PFSK-1 (cell line): ENCODE data around the gene MRTO4.
"Not testable (repeated sequence)": the region's sequence is repeated elsewhere in the genome, so short reads cannot be mapped to it uniquely, and the experiment has no call there.

ENCODE experiments used
- FOXP2 ChIP-seq: optimal IDR thresholded peaks from 2 replicates; pipeline ENCODE3; 2011; ENCODE audit warnings: borderline replicate concordance, control low read depth, inconsistent platforms; ENCODE audit not compliant: insufficient read depth; ENCODE audit errors: extremely low read length, extremely low read depth
- POLR2AphosphoS5 ChIP-seq: IDR thresholded peaks from 2 replicates; pipeline ENCODE4 v1.6.1; 2012; ENCODE audit warnings: low read depth, mild to moderate bottlenecking, control low read depth, low read length, moderate library complexity
- SIN3A ChIP-seq: IDR thresholded peaks from 2 replicates; pipeline ENCODE4 v1.6.1; 2012; ENCODE audit warnings: mild to moderate bottlenecking, low read length, moderate library complexity, borderline replicate concordance; ENCODE audit not compliant: insufficient read depth
- TAF1 ChIP-seq: IDR thresholded peaks from 2 replicates; pipeline ENCODE4 v1.6.1; 2012; ENCODE audit warnings: low read length, control low read depth, borderline replicate concordance; ENCODE audit not compliant: insufficient read depth
- TF ChIP-seq, protein P1 (sequence below), 2 experiments: IDR thresholded peaks; 2 replicates each; pipeline versions ENCODE4 v1.6.1 to v1.8.0; 2011 to 2012; ENCODE audit warnings: low read depth in 2 of 2, low read length in 2 of 2, control low read depth in 1 of 2, inconsistent platforms in 1 of 2, mild to moderate bottlenecking in 1 of 2, moderate library complexity in 1 of 2; ENCODE audit not compliant: insufficient read depth in 1 of 2

MRTO4 gene

DNA sequence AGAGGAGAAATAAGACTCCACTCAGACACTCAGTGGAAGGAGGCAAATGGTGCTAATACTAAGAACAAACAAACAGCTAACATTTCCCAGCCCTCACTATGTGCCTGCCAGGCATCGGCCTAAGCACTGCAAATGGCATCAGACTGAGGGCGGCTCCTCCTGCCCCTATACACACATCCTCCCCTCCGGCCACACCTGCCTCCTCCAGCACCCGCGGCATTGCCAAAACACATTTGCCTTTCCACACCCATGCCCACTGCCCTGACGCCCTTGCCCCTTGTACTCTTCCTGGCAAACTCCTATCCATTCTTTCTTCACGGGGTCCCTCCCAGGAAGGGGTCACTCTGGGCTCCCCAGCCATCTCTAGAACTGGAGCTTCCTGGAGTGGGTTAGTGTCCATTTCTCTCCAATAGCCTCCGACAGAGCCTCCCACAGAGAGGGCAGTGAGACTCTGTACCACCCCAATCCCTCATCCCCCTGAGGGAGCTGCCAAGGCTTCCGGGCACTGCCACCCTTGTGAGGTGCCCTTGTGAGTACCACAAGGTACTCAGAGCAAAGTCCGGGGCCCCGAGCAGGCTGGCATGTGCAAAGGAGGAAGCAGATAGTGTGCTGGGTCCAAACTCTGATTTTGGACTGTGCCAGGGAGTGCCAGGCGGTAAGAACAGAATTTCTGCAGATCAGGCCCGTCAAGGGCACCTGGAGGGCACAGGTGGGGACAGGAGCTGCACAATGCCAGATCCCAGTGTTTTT, 36.0 kb downstream of the MRTO4 start:
- TF ChIP-seq, protein P1, sequence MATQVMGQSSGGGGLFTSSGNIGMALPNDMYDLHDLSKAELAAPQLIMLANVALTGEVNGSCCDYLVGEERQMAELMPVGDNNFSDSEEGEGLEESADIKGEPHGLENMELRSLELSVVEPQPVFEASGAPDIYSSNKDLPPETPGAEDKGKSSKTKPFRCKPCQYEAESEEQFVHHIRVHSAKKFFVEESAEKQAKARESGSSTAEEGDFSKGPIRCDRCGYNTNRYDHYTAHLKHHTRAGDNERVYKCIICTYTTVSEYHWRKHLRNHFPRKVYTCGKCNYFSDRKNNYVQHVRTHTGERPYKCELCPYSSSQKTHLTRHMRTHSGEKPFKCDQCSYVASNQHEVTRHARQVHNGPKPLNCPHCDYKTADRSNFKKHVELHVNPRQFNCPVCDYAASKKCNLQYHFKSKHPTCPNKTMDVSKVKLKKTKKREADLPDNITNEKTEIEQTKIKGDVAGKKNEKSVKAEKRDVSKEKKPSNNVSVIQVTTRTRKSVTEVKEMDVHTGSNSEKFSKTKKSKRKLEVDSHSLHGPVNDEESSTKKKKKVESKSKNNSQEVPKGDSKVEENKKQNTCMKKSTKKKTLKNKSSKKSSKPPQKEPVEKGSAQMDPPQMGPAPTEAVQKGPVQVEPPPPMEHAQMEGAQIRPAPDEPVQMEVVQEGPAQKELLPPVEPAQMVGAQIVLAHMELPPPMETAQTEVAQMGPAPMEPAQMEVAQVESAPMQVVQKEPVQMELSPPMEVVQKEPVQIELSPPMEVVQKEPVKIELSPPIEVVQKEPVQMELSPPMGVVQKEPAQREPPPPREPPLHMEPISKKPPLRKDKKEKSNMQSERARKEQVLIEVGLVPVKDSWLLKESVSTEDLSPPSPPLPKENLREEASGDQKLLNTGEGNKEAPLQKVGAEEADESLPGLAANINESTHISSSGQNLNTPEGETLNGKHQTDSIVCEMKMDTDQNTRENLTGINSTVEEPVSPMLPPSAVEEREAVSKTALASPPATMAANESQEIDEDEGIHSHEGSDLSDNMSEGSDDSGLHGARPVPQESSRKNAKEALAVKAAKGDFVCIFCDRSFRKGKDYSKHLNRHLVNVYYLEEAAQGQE (IDR thresholded peaks at IDR 0.05; ENCODE audit: insufficient read depth in 1 of 2, low read depth in 2 of 2, low read length in 2 of 2), result no peak
- TF ChIP-seq SIN3A, result no peak
- TF ChIP-seq POLR2AphosphoS5, result no peak
- TF ChIP-seq FOXP2, result no peak
- no peak for TF ChIP-seq TAF1

DNA sequence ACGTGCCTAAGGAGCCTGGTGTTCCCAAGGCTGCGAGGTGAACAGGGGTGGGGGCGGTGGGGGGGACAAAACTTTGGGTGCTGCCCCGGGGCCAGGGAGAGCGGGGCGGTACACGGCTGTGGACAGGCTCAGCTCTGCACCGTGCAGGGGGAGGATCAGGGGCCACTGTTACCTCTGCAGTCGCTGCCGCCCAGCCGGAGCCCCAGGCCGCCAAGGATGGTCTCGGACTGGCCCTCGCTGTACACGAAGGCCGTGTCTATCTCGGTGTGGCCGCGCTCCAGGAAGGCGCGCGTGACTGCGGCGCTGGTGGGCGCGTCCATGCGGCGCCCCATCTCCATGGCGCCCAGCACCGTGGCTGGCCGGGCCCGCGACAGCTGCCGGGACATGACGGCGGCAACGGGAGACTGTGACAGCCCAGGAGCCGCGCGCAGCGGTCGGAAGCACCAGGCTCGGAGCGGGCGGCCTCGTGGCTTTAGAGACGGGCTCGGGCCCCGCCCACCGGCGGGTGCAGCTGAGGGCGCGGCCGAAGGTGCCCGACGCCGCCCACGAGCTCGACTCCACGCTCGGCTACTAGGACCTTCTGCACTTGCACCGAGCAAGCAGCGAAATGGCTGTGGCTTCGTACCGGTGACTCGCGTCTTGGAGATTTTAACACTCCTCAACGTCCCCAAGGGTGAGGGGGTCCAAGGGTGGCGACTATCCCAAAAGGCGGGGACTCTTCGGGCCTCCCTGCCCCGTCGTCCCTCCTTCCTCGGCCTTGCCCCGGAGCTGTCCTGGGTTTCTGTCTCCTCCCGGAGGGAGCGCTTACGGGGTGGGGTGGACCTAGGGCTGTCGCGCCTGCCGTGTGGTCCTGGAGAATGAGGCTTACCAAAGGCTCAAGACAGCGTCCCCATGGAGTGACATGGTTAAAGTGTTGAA, 37.0 kb downstream of the MRTO4 start, which contains the start of gene AKR7A3:
Gene AKR7A3, minus strand, starts transcription at position 447 of the 918 bp plus-strand sequence. Its CDS starts 61 bp downstream, at position 386.
- not testable (repeated sequence) for TF ChIP-seq SIN3A, POLR2AphosphoS5
- TF ChIP-seq, protein P1 (IDR thresholded peaks at IDR 0.05; ENCODE audit: insufficient read depth in 1 of 2, low read depth in 2 of 2, low read length in 2 of 2), result not testable (repeated sequence)

DNA sequence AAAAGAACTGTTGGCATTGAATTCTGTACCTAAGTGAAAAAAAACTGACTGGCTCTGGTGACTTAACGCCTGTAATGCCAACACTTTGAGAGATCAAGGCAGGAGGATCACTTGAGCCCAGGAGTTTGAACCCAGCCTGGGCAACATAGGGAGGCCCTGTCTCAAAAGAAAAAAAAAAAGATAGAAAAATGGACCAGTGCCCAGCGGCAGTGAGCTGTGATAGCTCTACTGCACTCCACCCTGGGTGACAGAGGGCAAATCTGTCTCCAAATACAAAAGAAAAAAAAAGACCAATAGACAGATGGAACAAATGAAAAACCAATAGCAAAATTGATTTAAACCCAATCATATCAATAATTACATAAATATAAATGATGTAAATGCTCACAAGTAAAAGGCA, 37.6 kb downstream of the MRTO4 start:
- TF ChIP-seq, protein P1 (IDR thresholded peaks at IDR 0.05; ENCODE audit: insufficient read depth in 1 of 2, low read depth in 2 of 2, low read length in 2 of 2), result no peak
- TF ChIP-seq TAF1, result no peak
- TF ChIP-seq SIN3A, result no peak
- TF ChIP-seq FOXP2, result no peak
- TF ChIP-seq POLR2AphosphoS5, result no peak

DNA sequence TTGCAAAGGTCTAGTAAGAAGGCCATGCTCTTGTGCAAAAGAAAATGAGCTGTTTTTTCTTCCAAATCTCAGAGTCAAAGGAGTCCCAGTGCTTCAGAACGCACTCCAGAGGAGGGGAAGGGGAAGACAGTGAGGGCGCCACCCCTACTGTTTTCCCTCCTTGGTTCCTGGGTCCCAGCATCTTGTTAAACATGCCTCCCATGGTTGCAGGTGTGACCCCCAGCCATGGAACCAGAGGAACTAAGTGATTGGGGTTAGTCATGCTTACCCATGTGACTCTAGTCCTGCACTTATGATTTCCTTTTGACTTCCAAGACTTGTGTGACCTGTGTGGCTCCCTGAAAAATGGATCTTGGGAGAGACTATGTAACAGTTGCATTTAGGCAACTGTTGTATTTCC, 43.0 kb downstream of the MRTO4 start:
- TF ChIP-seq FOXP2 (no peak), TAF1 (no peak), SIN3A (no peak), POLR2AphosphoS5 (no peak)
- TF ChIP-seq, protein P1 (IDR thresholded peaks at IDR 0.05; ENCODE audit: insufficient read depth in 1 of 2, low read depth in 2 of 2, low read length in 2 of 2), result no peak
